EH (cell line): ENCODE measurements around the gene LRPAP1.

Source experiments
- DNase-seq: peaks from one replicate; pipeline ENCODE4 v3.0.0-alpha.2; 2015; ENCODE audit warnings: low read depth

The LRPAP1 gene

DNA sequence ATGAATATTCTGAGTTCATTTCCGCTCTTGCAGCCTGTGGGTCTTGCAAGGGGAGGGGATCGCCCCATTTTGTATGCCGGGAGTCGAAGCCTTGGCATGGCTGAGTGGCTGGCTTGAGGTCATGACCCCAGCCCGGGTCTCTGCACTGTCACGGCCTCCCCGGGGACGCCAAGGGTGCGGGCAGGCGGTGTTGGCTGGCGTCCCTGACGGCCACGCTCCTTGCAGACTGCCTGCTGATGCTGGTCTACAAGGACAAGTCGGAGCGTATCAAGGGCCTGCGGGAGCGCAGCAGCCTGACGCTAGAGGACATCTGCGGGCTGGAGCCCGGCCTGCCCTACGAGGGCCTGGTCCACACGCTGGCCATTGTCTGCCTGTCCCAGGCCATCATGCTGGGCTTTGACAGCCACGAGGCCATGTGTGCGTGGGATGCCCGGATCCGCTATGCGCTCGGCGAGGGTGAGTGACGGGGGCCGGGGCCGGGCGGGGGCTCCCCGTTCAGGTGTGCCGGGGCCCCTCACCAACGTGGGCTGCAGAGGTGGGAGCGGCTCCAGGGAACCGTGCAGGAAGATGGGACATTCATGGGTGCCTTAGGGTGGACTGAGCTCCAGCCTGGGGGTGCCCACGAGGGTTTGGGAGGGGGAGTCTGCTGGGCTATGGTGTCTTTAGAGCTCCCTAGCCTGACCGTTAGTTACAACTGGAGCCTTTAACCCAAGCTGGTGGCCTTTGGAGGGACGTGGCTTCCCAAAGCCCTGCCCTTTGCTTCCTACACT lies 58.9 kb downstream of the LRPAP1 start:
- no peak for DNase-seq

DNA sequence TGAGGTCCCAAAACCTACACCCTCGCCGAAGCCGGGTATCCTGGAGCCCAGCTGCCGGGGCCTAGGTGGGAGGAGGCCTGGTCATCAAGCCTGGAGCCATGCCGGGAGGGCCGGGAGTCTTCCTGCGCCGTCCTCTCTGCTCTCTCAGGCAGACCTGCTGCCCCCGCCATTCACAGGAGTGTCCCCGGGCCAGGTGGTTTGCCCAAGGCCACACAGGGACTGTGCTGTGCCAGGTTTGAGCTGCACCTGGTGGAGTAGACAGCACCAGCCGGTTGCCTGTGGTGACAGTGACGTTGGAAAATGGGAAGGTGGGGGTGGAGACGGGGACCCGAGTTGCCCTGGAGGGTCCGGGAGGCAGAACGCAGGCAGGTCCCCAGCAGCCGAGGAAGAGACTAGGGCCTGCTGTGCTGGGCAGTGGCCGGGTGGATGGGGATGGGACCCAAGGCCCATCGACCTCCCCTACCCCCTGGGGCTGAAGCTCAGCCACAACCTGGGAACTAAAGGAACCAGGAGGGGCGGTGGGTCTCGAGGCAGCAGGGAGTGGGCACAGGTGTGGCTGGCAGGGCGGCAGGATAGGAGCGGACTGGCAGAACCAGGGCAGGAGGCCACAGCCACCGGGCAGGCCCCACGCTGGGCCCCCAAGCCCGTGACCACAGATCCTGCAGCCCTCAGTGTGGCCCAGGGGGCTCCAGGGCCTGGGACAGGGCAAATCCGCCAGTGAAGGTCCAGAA lies 59.6 kb downstream of the LRPAP1 start:
- DNase-seq = no peak

GRCh38 chr4:3471886-3472285 lies 60.3 kb downstream of the LRPAP1 start:
- DNase-seq = no peak

GRCh38 chr4:3471098-3471760 lies 61.0 kb downstream of the LRPAP1 start:
- DNase-seq = no peak

DNA sequence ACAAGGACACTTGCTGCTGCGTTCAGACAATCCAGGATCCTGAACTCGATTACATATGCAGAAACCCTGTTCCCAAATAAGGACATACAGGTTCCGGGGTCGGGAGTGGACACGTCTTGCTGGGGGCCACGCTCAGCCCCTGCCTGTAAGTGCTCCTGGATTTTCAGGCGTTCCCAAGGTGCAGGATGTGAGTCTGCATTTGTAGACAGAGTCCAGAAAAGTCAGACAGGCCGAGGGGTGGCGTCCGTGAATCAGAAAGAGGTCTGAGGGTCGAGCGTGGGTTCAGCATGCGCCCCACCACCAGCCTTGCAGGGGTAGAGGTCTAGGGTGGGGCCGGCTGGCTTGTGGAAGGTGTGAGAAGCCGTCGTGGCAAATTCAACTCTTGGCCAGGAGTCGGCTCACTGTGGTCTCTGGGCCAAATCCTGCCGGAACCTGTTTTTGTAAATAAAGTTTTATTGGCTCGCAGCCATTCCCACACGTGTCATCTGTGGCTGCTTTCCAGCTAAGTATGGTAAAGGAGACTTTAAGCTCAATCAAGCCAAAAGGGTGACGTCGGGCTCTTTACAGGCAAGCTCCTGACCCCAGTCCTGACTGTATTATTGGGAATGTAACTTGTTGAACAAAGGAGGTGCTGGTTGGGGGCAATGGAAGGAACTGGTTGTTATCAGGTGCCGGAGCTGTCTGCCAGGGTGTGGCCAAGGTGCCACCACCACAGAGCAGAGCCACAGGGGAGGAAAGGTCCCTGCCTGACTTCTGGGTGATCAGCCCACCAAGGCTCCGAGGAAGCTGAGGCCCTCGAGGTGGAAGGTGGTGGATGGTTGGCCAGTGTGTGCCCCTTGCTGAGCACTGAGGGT lies 61.8 kb downstream of the LRPAP1 start:
- no peak for DNase-seq

DNA sequence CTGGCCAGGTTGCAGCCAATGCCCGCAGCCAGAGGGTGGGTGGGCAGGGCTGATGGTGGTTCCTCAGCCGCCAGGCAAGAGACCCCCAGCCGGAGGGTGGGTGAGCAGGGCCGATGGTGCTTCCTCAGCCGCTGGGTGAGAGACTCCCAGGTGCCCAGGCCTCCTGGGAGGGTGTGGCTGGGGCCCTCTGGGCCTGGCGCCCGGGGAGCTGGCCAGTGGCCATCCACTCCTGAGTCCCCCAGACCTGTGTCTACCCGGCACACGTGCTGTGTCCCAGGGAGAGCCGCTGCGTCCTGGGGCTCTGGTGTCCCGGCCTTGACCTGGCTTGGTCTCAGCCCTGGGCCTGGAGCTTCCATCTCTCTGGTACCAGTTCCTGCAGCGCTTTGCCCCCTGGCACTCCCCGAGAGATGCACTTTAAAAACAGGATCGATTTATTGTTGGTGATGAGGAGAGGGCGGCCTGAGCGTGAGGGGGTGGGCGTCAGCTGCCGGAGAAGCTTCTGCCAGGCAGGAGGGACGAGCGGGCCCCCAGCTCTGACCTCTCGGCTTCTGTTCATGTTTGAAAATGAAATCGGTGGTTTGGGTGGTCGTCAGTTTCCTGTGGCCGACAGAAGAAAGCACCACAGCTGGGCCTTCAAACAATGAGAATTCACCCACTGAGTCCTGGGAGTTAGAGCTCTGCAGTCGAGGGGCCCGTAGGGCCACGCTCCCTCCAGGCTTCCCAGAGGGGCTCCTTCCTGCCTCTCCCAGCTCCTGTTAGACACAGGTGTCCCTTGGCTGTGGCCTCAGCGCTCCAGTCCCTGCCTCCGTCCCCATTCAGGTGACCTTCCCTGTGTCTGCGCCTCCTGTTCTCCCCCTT lies 62.6 kb downstream of the LRPAP1 start:
- no peak for DNase-seq

GRCh38 chr4:3468804-3469203 lies 63.4 kb downstream of the LRPAP1 start:
- no peak for DNase-seq

GRCh38 chr4:3468154-3468553 lies 64.1 kb downstream of the LRPAP1 start:
- no peak for DNase-seq

- DNase-seq = no peak
Measured at GRCh38 chr4:3467601-3468031, 64.6 kb downstream of the LRPAP1 start.

GRCh38 chr4:3466691-3467600 lies 65.3 kb downstream of the LRPAP1 start:
- no peak for DNase-seq

DNA sequence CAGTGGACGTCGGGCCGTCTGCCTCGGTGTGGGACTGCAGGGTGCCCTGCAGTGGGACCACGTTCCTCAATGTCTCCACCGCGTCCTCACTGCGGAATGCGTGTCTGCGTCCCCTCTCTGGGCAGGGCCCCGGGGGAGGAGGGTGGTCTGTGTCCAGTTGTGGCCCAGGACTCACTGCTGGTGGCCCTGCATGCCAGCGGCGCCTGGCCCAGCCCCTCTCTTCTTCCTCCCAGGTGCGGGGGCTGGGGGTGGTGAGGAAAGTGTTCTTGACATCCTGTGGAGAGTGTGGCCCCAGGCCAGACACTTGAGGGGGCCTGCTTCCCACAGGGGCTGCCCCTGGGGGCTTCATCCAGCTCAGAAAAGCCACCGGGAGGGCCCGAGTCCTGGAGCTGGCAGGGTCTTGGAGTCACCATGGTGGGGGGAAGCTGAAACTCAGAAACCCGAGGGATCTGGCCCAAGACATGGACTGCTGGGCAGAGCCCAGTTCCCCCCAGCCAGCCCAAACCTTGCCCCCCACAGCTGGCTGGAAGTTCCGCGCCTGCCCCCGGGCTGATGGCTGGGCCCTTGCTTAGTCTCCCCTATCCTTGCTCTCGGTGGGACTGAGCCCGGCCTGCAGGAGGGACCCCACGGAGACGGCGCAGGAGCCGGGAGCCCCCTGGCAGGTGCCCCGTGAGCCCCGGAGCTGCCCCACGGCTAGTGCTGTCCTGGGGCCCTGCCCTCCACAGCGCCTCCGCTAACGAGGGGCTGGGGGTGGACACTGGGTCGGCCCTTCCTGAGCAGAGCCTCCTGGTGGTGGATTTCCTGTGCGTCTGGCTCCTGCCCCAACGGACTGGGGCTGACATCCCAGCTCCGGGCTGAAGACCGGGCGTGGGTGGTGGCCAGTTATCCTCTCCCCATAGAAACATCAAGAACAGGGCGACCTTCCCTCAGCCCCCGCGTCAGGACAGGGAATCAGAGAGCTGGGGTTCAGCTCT lies 66.2 kb downstream of the LRPAP1 start:
- no peak for DNase-seq

DNA sequence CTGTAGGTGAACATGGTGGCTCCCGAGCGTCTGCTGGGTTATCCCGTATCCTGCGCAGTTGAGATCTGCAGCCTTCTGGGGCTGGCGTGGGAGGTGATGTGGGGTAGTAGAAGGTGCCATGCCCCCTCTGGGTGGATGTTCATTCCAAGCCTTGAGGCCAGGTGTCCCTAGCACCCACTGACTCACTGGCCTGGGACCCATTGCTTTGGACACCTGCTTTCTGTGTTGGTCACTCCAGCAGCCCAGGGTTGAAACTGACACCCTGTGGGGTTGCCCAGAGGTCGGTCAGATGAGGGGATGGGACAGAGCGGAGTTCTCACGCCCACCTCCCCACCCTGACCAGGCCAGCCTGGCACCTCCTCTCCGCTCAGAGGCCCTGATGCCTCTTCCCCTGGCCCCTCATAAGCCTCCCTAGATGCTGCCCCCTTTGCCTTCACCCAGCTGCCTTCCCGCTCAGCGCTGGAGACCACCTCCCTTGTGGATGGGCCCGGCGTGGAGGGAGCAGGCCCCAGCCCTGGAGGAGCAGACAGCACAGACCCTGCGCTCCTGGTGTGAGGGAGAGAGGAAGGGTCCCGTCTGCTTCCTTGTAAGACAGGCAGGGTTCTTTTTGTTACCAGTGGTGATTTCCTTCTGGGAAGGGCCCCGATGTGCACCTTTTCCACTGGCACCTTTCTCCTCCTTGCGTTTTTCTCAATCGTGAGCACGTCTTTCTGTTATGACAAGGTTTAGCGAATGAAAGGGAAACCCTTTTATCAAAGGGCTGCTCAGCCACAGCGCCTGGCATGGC lies 67.1 kb downstream of the LRPAP1 start:
- DNase-seq = no peak

- no peak for DNase-seq
Measured at GRCh38 chr4:3464349-3464905, 67.8 kb downstream of the LRPAP1 start.

GRCh38 chr4:3463556-3464348 lies 68.5 kb downstream of the LRPAP1 start:
- DNase-seq = no peak

GRCh38 chr4:3462790-3463415 lies 69.3 kb downstream of the LRPAP1 start, which contains the start of gene DOK7:
Gene DOK7, plus strand, starts transcription at chr4:3463306. Its CDS starts 70 bp downstream, at chr4:3463376.
- DNase-seq = no peak

DNA sequence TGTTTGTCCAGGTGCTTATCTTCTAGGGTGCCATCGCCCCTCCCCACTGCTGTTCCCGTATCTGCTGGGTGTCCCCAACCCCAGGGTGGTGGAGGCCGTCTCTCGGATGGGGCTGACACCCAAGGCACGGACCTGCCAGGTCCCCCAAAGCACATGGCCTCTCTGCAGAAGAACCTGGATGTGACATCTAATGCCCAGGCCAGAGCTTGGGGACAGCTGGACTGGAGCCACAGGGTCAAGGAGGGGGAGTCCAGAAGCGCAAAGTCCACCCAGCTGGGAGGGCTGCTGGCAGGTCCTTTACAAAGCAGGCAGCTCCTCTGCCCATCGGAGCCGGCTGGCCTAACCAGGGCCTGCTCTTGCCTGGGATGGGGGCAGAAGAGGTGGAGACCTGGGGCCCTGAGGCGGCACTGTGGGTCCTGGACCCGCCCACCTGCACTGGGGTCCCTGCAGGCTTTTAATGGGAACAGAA lies 69.9 kb downstream of the LRPAP1 start:
- DNase-seq = no peak
